CD14-positive monocyte (primary cell): ENCODE results near the gene HEPACAM2. TPM values are rescaled to one million over a fixed set of nuclear protein-coding genes. Genes with fewer than 3 reads are reported as not detected.

Source experiments
- DNase-seq, 3 donors: peaks; one replicate each; pipeline ENCODE4 v3.0.0-alpha.2; 2011 to 2022
- H2AFZ ChIP-seq: 2 replicates; pipeline ENCODE4 v1.6.0; 2012; ENCODE audit warnings: mild to moderate bottlenecking, low read depth, low read length, inconsistent platforms; ENCODE audit not compliant: insufficient read depth, poor library complexity, severe bottlenecking
- H3K27ac ChIP-seq, 2 donors: 1 replicate in 1 of 2; 2 replicates in 1 of 2; pipeline ENCODE4 v1.5.1; 2012 to 2013; ENCODE audit warnings: low read length in 2 of 2, control low read depth in 1 of 2, inconsistent platforms in 1 of 2, low read depth in 1 of 2, mild to moderate bottlenecking in 1 of 2
- H3K27me3 ChIP-seq, 2 donors: one replicate each; pipeline versions ENCODE4 v1.6.0 to v1.6.1; 2011 to 2013; ENCODE audit warnings: low read length in 2 of 2; ENCODE audit not compliant: control insufficient read depth in 2 of 2, insufficient read depth in 2 of 2
- H3K36me3 ChIP-seq, 2 donors: replicated peaks in 1 of 2; 1 replicate in 1 of 2; 2 replicates in 1 of 2; pipeline versions ENCODE4 v1.5.1 to v1.6.1; 2012 to 2013; ENCODE audit warnings: low read length in 2 of 2, control low read depth in 1 of 2, inconsistent platforms in 1 of 2, mild to moderate bottlenecking in 1 of 2; ENCODE audit not compliant: insufficient read depth in 2 of 2, control insufficient read depth in 1 of 2
- H3K4me1 ChIP-seq, 2 donors: 1 replicate in 1 of 2; 2 replicates in 1 of 2; pipeline versions ENCODE4 v1.5.1 to v1.6.1; 2012 to 2013; ENCODE audit warnings: low read length in 2 of 2, control low read depth in 1 of 2, inconsistent platforms in 1 of 2, mild to moderate bottlenecking in 1 of 2, moderate library complexity in 1 of 2; ENCODE audit not compliant: insufficient read depth in 2 of 2, control insufficient read depth in 1 of 2
- H3K4me2 ChIP-seq: replicated peaks from 2 replicates; pipeline ENCODE3; 2012; ENCODE audit warnings: low read length, moderate library complexity, mild to moderate bottlenecking; ENCODE audit not compliant: poor library complexity, severe bottlenecking; ENCODE audit errors: extremely low read depth
- H3K4me3 ChIP-seq, 3 experiments: fragments of 200-600 bp in 1 of 3; sonication (generic) in 1 of 3; replicated peaks in 1 of 3; 1 replicate in 2 of 3; 2 replicates in 1 of 3; pipeline ENCODE4 v1.5.1; 2011 to 2013; ENCODE audit warnings: low read length in 3 of 3, mild to moderate bottlenecking in 3 of 3, control low read depth in 2 of 3, low read depth in 2 of 3, inconsistent platforms in 1 of 3, moderate library complexity in 1 of 3
- H3K79me2 ChIP-seq: 2 replicates; pipeline ENCODE4 v1.6.0; 2012; ENCODE audit warnings: mild to moderate bottlenecking, control low read depth, inconsistent platforms, low read length, moderate library complexity; ENCODE audit not compliant: insufficient read depth
- H3K9ac ChIP-seq: 2 replicates; pipeline ENCODE4 v1.6.0; 2017; ENCODE audit warnings: low read length, mild to moderate bottlenecking; ENCODE audit not compliant: insufficient read depth, poor library complexity, severe bottlenecking
- H3K9me3 ChIP-seq, 2 donors: replicated peaks in 1 of 2; 1 replicate in 1 of 2; 2 replicates in 1 of 2; pipeline versions ENCODE4 v1.5.1 to v1.6.1; 2012 to 2013; ENCODE audit warnings: low read length in 2 of 2, control low read depth in 1 of 2; ENCODE audit not compliant: control insufficient read depth in 1 of 2, insufficient read depth in 1 of 2
- H4K20me1 ChIP-seq: 2 replicates; pipeline ENCODE4 v1.6.0; 2012; ENCODE audit warnings: mild to moderate bottlenecking, low read length, control low read depth, moderate library complexity; ENCODE audit not compliant: insufficient read depth
- H3K27ac Mint-ChIP-seq, 7 donors: one replicate each; pipeline ENCODE4 v1.8.0; 2020; ENCODE audit warnings: mild to moderate bottlenecking in 7 of 7, mixed read lengths in 7 of 7, moderate library complexity in 6 of 7, inconsistent platforms in 2 of 7
- H3K27me3 Mint-ChIP-seq, 3 donors: one replicate each; pipeline ENCODE4 v1.8.0; 2021 to 2022; ENCODE audit warnings: low read depth in 3 of 3, mild to moderate bottlenecking in 3 of 3, mixed read lengths in 3 of 3, moderate library complexity in 3 of 3, inconsistent platforms in 1 of 3
- H3K36me3 Mint-ChIP-seq, 2 donors: one replicate each; pipeline ENCODE4 v1.8.0; 2020; ENCODE audit warnings: mixed read lengths in 2 of 2, inconsistent platforms in 1 of 2, mild to moderate bottlenecking in 1 of 2
- H3K4me1 Mint-ChIP-seq: one replicate; pipeline ENCODE4 v1.8.0; 2020; ENCODE audit warnings: mild to moderate bottlenecking, mixed read lengths
- H3K4me3 Mint-ChIP-seq, 2 donors: one replicate each; pipeline ENCODE4 v1.8.0; 2020; ENCODE audit warnings: mild to moderate bottlenecking in 2 of 2, mixed read lengths in 2 of 2, moderate library complexity in 1 of 2
- H3K9me3 Mint-ChIP-seq, 7 donors: one replicate each; pipeline ENCODE4 v1.8.0; 2020 to 2022; ENCODE audit warnings: mixed read lengths in 7 of 7, mild to moderate bottlenecking in 6 of 7, moderate library complexity in 6 of 7, inconsistent platforms in 2 of 7
- WGBS: methylation state at CpG from one replicate; pipeline ENCODE4 v1.1.5; 2013; ENCODE audit warnings: missing lambda C conversion rate; ENCODE audit not compliant: insufficient coverage; 5-methylcytosine and 5-hydroxymethylcytosine counted together
- intact Hi-C, 2 donors: fragments of 100-400 bp; cut with micrococcal nuclease; formaldehyde crosslinking; loops; one replicate each; pipeline versions ENCODE4 v1.15.0 to v1.15.1; 2023
- polyA plus RNA-seq, 3 donors: library from polyadenylated mRNA; depleted of rRNA in 1 of 3; unstranded in 2 of 3; stranded (reverse) in 1 of 3; fragments of 300-500 nt in 2 of 3; fragments of >200 nt in 1 of 3; fragmentation: Illumina TruSeq in 2 of 3; gene quantifications; 1 replicate in 2 of 3; 2 replicates in 1 of 3; pipeline ENCODE4 v1.2.3, GENCODE V29; 2012 to 2021
- TF ChIP-seq, protein P1 (sequence below): fragments of 200-600 bp; IDR thresholded peaks from one replicate; pipeline ENCODE4 v1.8.0; 2022; ENCODE audit warnings: antibody characterized with exemption, mild to moderate bottlenecking

Gene HEPACAM2
- polyA plus RNA-seq, 3 donors = 0.11 TPM; not detected in 2

DNA sequence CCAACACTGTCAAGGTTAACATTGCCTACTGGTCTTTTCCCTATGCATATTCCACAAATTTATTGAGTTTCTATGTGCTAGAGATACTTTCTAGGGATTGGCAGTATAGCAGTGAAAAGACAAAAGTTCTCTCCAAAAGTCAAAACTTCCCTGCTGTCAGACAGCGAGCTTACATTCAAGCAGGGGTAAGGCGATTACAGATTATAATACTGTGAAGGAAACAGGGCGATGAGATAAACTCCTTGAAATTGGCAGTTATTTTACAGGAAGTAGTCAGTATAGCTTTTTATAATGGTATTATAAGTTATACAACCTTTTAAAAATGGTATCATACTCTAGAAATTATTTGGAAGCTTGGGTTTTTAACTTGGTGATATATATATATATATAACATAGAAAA is 15.8 kb upstream of the HEPACAM2 start:
- H3K4me1 Mint-ChIP-seq = no peaks in the 10 kb centered on the region
- no peak overlapping the region for H3K27ac ChIP-seq
- H2AFZ ChIP-seq = no peak overlapping the region
- H3K79me2 ChIP-seq = peaks cover 28% of the 10 kb centered on the region
- no peaks in the 10 kb centered on the region for H3K27me3 Mint-ChIP-seq
- H3K9me3 ChIP-seq = no peaks in the 10 kb centered on the region
- intact Hi-C loops = no loop called here
- no peak overlapping the region for H3K4me2 ChIP-seq
- no peak overlapping the region for H3K9ac ChIP-seq
- no peak overlapping the region for H3K4me3 Mint-ChIP-seq
- no peak overlapping the region for H3K27ac Mint-ChIP-seq
- H3K36me3 ChIP-seq = peaks cover 19 to 21% of the 10 kb centered on the region in 2 donors
- no peaks in the 10 kb centered on the region for H3K4me1 ChIP-seq
- H4K20me1 ChIP-seq = peaks cover 43% of the 10 kb centered on the region
- WGBS = no CpG with 5 or more reads among the region's 3 CpGs
- no peaks in the 10 kb centered on the region for H3K27me3 ChIP-seq
- H3K9me3 Mint-ChIP-seq = no peaks in the 10 kb centered on the region
- DNase-seq = no peak
- H3K4me3 ChIP-seq = no peak overlapping the region
- peaks cover 12 to 17% of the 10 kb centered on the region in 2 donors for H3K36me3 Mint-ChIP-seq
- TF ChIP-seq, protein P1, sequence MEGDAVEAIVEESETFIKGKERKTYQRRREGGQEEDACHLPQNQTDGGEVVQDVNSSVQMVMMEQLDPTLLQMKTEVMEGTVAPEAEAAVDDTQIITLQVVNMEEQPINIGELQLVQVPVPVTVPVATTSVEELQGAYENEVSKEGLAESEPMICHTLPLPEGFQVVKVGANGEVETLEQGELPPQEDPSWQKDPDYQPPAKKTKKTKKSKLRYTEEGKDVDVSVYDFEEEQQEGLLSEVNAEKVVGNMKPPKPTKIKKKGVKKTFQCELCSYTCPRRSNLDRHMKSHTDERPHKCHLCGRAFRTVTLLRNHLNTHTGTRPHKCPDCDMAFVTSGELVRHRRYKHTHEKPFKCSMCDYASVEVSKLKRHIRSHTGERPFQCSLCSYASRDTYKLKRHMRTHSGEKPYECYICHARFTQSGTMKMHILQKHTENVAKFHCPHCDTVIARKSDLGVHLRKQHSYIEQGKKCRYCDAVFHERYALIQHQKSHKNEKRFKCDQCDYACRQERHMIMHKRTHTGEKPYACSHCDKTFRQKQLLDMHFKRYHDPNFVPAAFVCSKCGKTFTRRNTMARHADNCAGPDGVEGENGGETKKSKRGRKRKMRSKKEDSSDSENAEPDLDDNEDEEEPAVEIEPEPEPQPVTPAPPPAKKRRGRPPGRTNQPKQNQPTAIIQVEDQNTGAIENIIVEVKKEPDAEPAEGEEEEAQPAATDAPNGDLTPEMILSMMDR = no peak

DNA sequence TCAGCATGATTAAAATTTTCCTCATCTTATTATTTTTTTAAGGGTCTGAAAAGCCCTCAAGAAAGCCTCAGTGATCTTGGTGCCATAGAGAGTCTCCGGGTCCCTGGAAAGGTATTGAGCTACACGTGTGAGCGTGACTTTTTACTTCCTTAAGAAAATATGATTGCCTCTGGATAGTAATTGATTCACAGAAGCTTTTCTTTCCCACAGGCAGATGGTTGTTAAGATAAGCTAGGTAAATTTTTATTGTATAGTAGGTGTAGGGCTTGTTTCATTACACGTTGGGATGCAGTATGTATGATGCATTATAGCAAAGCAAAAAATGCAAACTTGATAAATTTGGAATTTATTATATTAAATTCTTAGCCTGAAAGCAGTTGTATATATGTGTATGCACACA is 13.6 kb upstream of the HEPACAM2 start:
- Mint-ChIP-seq H3K4me3 (no peak overlapping the region), H3K27ac (no peak overlapping the region), H3K9me3 (no peaks in the 10 kb centered on the region), H3K4me1 (no peaks in the 10 kb centered on the region), H3K27me3 (no peaks in the 10 kb centered on the region), H3K36me3 (peaks cover 10 to 17% of the 10 kb centered on the region in 2 donors)
- no CpG with 5 or more reads among the region's 4 CpGs for WGBS
- Histone ChIP-seq H4K20me1 (peaks cover 32% of the 10 kb centered on the region), H3K79me2 (peaks cover 45% of the 10 kb centered on the region), H3K4me1 (no peaks in the 10 kb centered on the region), H3K9ac (no peak overlapping the region), H3K9me3 (no peaks in the 10 kb centered on the region), H3K27me3 (no peaks in the 10 kb centered on the region), H3K27ac (no peak overlapping the region), H3K4me2 (no peak overlapping the region), H3K36me3 (peaks cover 19 to 21% of the 10 kb centered on the region in 2 donors), H3K4me3 (no peak overlapping the region), H2AFZ (no peak overlapping the region)
- TF ChIP-seq, protein P1 = no peak
- DNase-seq = no peak
- intact Hi-C loops = no loop called here
